Measurements from ENCODE around the gene PRAMEF6.
"Not testable (repeated sequence)": the region's sequence is repeated elsewhere in the genome, so short reads cannot be mapped to it uniquely, and the experiment has no call there.

The PRAMEF6 gene

DNA sequence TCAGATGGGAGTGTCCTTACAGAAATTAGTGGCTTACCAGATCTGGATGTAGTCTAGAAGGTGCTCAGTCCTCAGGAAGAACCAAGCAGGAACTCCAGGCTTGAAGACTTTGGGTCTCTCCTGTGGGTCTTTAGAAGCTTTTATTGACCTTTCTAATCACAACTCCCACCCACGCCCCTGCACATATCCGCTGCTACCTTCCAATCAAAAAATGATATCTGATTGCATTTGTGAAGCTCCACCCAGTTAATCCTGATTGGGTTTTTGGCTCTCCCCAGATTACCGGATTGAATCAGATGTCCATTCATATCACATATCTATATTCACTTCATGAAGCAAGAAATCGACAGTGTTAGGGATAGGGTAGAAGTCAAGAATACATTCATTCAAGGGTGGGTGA is at the start of gene PRAMEF6:
Gene PRAMEF6, minus strand, starts transcription at position 101 of the 400 bp plus-strand sequence. CDS start 5,062 bp downstream, outside the sequence.
- not testable (repeated sequence) for DNase-seq

DNA sequence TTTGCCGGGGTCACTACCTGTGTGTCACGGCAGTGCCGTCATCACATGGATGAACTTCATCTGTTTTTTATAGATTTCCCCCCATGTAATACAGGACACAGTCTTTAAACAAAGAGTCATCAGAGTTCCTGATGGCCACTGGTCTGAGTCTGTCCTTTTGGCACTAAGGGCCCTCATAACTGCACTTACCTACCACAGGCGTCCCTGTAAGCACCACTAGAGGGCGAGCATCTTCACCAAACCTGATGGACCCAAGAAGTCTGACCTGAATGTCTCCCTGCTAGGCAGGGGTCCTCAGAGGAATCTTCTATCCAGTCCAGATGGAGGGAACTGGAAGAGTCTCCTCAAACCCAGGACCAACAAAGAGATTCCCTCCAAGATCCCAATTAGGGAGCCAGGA is 23.0 kb downstream of the PRAMEF6 start:
- DNase-seq, result not testable (repeated sequence)

DNA sequence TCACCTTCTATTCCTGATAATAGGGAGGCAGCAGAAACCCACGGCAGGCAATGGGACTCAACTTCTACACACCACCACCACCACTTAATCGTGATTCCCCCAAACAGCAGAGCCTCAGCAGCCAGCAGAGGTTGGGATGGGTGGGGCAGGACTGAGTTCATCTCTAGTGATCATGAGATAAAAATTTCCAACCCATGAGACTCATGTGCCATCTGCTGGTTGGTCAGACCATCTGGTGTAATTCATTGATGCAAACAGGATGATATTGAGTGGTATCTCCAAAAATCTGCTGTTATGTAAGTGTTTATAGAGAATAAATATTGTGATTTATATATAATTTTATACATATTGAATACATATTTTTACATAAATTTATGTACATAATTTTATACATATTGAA is 25.6 kb downstream of the PRAMEF6 start:
- DNase-seq, result not testable (repeated sequence)

DNA sequence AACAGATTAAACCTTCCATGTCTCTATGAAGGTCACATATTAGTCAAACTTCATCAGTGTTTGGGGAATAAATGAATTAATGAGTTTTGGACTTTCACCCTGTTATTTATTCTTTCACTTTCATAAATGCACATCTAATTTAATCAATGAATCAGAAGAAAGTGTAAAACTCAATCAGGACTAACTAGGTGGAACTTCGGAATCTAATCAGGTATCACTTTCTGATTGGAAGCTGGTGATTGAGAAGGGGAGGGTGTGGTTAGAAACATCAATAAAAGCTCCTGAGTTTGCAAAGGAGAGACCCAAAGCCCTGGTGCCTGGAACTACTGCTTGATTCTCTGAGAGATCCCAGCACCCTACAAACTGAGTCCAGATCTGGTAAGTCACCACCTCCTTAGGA is 31.1 kb downstream of the PRAMEF6 start, which contains the start of gene PRAMEF7:
Gene PRAMEF7, plus strand, starts transcription at position 301 of the 400 bp plus-strand sequence. CDS start 1,083 bp downstream, outside the sequence.
- DNase-seq, result not testable (repeated sequence)

DNA sequence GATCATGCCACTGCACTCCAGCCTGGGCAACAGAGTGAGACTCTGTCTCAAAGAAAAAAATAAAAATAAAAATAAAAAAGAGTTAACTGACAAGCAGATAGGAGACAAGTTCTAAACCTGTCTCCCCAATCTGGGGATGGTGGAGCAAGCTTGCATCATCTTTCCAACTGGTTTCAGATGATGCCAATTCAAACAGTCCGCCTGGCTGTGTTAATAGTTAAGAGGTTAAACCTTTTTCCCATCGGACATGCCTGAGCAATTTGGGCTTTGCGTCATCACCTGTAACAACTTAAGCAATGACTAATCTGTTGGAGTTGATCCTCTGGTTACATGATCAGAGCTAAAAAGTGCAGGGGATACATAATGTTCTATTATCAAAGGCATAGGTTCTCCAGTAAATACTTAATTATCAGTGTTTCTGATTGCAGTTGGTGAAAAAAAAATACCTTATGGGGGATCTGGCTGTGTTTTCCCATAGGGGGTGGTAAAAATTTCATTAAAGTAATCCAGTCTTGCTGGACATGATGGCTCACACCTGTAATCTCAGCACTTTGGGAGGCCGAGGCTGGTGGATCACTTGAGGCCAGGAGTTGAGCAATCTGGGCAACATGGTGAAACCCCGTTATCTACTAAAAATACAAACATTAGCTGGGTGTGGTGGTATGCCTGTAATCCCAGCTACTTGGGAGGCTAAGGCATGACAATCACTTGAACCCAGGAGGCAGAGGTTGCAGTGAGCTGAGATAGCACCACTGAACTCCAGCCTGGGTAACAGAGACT is 43.4 kb downstream of the PRAMEF6 start:
- not testable (repeated sequence) for DNase-seq

DNA sequence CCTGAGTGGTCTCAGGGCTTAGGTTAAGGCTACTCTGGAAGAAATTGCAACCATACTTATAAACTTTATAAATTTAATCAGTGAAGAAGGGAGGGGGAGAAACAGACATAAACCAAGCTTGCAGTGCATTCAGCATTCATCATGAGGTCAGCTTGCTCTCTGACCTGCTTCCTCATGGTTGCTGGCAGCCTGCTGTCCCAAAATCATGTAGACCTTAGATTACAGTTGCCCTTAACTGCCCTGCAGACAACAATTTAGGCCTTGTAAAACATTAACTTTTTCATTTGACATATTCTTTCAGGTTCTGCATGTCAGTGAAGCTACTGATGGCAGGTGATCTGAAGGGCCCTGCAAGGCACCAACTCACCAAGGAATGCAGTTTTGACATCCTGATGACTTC is 48.2 kb downstream of the PRAMEF6 start:
- DNase-seq, result not testable (repeated sequence)

DNA sequence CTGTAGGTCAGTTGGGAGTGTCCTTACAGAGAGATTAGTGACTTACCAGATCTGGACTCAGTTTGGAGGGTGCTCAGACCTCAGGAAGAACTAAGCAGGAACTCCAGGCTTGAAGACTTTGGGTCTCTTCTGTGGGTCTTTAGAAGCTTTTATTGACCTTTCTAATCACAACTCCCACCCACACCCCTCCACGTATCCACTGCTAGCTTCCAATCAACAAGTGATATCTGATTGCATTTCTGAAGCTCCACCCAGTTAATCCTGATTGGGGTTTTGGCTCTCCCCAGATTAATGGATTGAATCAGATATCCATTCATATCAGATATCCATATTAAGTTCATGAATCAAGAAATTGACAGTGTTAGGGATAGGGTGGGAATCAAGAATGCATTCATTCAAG is 49.2 kb downstream of the PRAMEF6 start, which contains the start of gene PRAMEF10:
Gene PRAMEF10, minus strand, starts transcription at position 101 of the 400 bp plus-strand sequence. CDS start 2,423 bp downstream, outside the sequence.
- DNase-seq, result not testable (repeated sequence)
